GM12878 (cell line): ENCODE data around the gene ZNF528. TPM values are rescaled to one million over a fixed set of nuclear protein-coding genes. Genes with fewer than 3 reads are reported as not detected.
A peak's percentile ranks its signal among the peaks of the same experiment; 100 is the strongest.

Experiments used
- ATAC-seq: fragments of 200-7000 bp; cut with Tn5 transposase; 3 replicates; pipeline ENCODE4 v1.9.1; 2020; ENCODE audit warnings: mild to moderate bottlenecking, moderate library complexity
- BruUV-seq: library from RNA; stranded (reverse); fragments of 400-500 nt; replicated peaks from 2 replicates; lab custom pipeline; 2021; lab: Mats Ljungman, UMichigan
- CTCF ChIA-PET: fragments of 300-600 bp; sonication (Branson Sonifier 250); formaldehyde crosslinking; extraction: SDS; loops from one replicate; lab custom pipeline; 2021; ENCODE audit warnings: inconsistent platforms; lab: Yijun Ruan, JAX
- POLR2A ChIA-PET: fragments of 350-600 bp; formaldehyde crosslinking; extraction: SDS; loops from one replicate; lab custom pipeline; 2021; ENCODE audit warnings: inconsistent platforms; lab: Charles Lee
- RAD21 ChIA-PET: fragments of 300-600 bp; sonication (Branson Sonifier 250); formaldehyde crosslinking; loops from one replicate; lab custom pipeline; 2023; ENCODE audit warnings: antibody characterized with exemption; ENCODE audit not compliant: unreplicated experiment; lab: Charles Lee
- SMC1A ChIA-PET: fragments of 300-600 bp; sonication (Branson Sonifier 250); formaldehyde crosslinking; loops from one replicate; lab custom pipeline; 2023; ENCODE audit not compliant: unreplicated experiment, uncharacterized antibody; lab: Charles Lee
- DNase-seq: peaks from one replicate; pipeline ENCODE4 v3.0.0-alpha.2; 2011; ENCODE audit warnings: low read depth, low spot score
- FAIRE-seq: peaks from 3 replicates; lab custom pipeline; 2011; peaks lifted over from hg19 to GRCh38; lab: Jason Lieb, UNC
- H2AFZ ChIP-seq: 2 replicates; pipeline ENCODE4 v1.6.0; 2011; ENCODE audit warnings: low read depth, low read length, control low read depth; ENCODE audit not compliant: control insufficient read depth
- H3K27ac ChIP-seq: 2 replicates; pipeline ENCODE4 v1.5.1; 2011; ENCODE audit warnings: control low read depth; ENCODE audit not compliant: control insufficient read depth, insufficient read depth
- H3K27me3 ChIP-seq, 2 experiments: replicated peaks in 1 of 2; 2 replicates each; pipeline versions ENCODE4 v1.6.0 to v1.6.1; 2011; ENCODE audit warnings: low read length in 1 of 2; ENCODE audit not compliant: control insufficient read depth in 2 of 2, insufficient read depth in 2 of 2
- H3K36me3 ChIP-seq, 2 experiments: 2 replicates each; pipeline ENCODE4 v1.5.1; 2011; ENCODE audit warnings: low read length in 1 of 2; ENCODE audit not compliant: control insufficient read depth in 2 of 2, insufficient read depth in 2 of 2
- H3K4me1 ChIP-seq: 2 replicates; pipeline ENCODE4 v1.6.1; 2011; ENCODE audit warnings: mild to moderate bottlenecking, low read length, moderate library complexity, mixed read lengths; ENCODE audit not compliant: control insufficient read depth, insufficient read depth
- H3K4me2 ChIP-seq: 2 replicates; pipeline ENCODE4 v1.6.0; 2011; ENCODE audit warnings: control low read depth; ENCODE audit not compliant: control insufficient read depth, insufficient read depth
- H3K4me3 ChIP-seq: fragments of 200-600 bp; sonication (generic); 2 replicates; pipeline ENCODE4 v1.5.1; 2016
- H3K79me2 ChIP-seq: 2 replicates; pipeline ENCODE4 v1.6.0; 2011; ENCODE audit warnings: low read length; ENCODE audit not compliant: control insufficient read depth, insufficient read depth
- H3K9ac ChIP-seq: 2 replicates; pipeline ENCODE4 v1.8.0; 2011; ENCODE audit warnings: low read length, control low read depth, mixed read lengths; ENCODE audit not compliant: control insufficient read depth, insufficient read depth
- H3K9me3 ChIP-seq: replicated peaks from 3 replicates; pipeline ENCODE4 v1.5.1; 2011; ENCODE audit warnings: mild to moderate bottlenecking, low read length; ENCODE audit not compliant: control insufficient read depth, insufficient read depth
- H4K20me1 ChIP-seq: 2 replicates; pipeline ENCODE4 v1.6.0; 2011; ENCODE audit not compliant: control insufficient read depth, insufficient read depth
- NR2C2 ChIP-seq: IDR thresholded peaks from 2 replicates; pipeline ENCODE4 v1.6.1; 2011; ENCODE audit warnings: borderline replicate concordance, low read depth; ENCODE audit not compliant: control insufficient read depth, insufficient read length
- RUNX3 ChIP-seq: IDR thresholded peaks from 2 replicates; pipeline ENCODE4 v1.6.1; 2012; ENCODE audit warnings: low read length, inconsistent platforms
- SIX5 ChIP-seq: IDR thresholded peaks from 2 replicates; pipeline ENCODE4 v1.6.1; 2011; ENCODE audit warnings: mild to moderate bottlenecking, low read depth, low read length, moderate library complexity; ENCODE audit not compliant: severe bottlenecking
- ZNF274 ChIP-seq: IDR thresholded peaks from one replicate; pipeline ENCODE4 v1.8.0; 2011; ENCODE audit not compliant: insufficient read length, insufficient read depth
- WGBS: methylation state at CpG from one replicate; pipeline ENCODE4 v1.1.6; 2016; ENCODE audit warnings: low lambda C conversion rate; ENCODE audit not compliant: insufficient replicate concordance, insufficient coverage; ENCODE audit errors: missing lambda C conversion rate; 5-methylcytosine and 5-hydroxymethylcytosine counted together
- in situ Hi-C: fragments of 300-500 bp; cut with MboI; formaldehyde crosslinking; loops from 9 replicates; pipeline ENCODE4 v1.14.3; 2018; ENCODE audit warnings: mixed read lengths
- intact Hi-C: fragments of 100-400 bp; cut with micrococcal nuclease; formaldehyde crosslinking; loops from one replicate; pipeline ENCODE4 v1.14.2; 2022; ENCODE audit not compliant: unreplicated experiment
- polyA plus RNA-seq, 11 experiments: library from polyadenylated mRNA; depleted of rRNA in 4 of 11; unstranded in 6 of 11; stranded (reverse) in 5 of 11; fragments of >200 nt; fragmentation: Nextera tagmentation in 4 of 11; fragmentation: Illumina TruSeq in 1 of 11; extraction: Ambion mirVana in 4 of 11; extraction: Trizol in 1 of 11; gene quantifications; 1 replicate in 1 of 11; 2 replicates in 10 of 11; pipeline versions ENCODE4 v1.2.1 to v1.2.3, GENCODE V29; 2011 to 2016; ENCODE audit warnings: inconsistent platforms in 2 of 11, missing spikeins in 2 of 11, low read depth in 1 of 11
- total RNA-seq, 4 experiments: library from RNA; depleted of rRNA in 3 of 4; stranded (reverse); fragments of >200 nt in 3 of 4; fragmentation: Illumina TruSeq in 1 of 4; extraction: Trizol in 1 of 4; gene quantifications; 2 replicates each; pipeline versions ENCODE4 v1.2.1 to v1.2.3, GENCODE V29; 2013 to 2021
- TF ChIP-seq, protein P1 (sequence below), 3 experiments: IDR thresholded peaks in 2 of 3; conservative IDR thresholded peaks in 1 of 3; 2 replicates each; pipeline ENCODE4 v1.5.1; 2011; ENCODE audit warnings: low read depth in 3 of 3, low read length in 3 of 3, mild to moderate bottlenecking in 3 of 3, control low read depth in 2 of 3, moderate library complexity in 2 of 3, inconsistent platforms in 1 of 3, mixed read lengths in 1 of 3; ENCODE audit not compliant: control insufficient read depth in 2 of 3, insufficient read depth in 1 of 3; ENCODE audit errors: extremely low read depth in 1 of 3

ZNF528 gene
- total and polyA plus RNA-seq, 10 of the 15 experiments (the other 5 are each of a cell fraction or from before 2014, with no cell fraction given), result 1.7 to 11.9 (median 6.6) TPM

DNA sequence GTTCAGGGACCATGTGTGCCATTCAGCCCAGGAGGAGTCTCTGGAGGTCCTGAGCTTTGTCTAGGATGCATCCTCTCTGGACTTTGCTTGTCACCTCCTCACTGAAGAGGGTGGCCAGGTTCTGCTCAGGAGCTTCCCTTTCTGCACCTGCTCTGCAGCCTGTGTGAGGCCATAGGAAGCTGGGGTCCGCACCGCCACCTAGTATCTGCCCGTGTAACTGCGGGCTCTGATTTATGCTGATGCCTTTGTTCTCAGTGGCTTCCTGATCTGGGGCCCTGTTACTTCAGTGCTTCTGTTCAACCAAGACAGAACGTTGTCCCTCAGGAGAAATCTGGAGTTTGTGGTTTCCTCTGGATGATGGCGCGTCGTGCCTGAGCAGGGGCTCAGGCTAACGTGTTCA, 46.1 kb upstream of the ZNF528 start:
- TF ChIP-seq RUNX3, result no peak
- TF ChIP-seq SIX5, result no peak
- TF ChIP-seq, protein P1, sequence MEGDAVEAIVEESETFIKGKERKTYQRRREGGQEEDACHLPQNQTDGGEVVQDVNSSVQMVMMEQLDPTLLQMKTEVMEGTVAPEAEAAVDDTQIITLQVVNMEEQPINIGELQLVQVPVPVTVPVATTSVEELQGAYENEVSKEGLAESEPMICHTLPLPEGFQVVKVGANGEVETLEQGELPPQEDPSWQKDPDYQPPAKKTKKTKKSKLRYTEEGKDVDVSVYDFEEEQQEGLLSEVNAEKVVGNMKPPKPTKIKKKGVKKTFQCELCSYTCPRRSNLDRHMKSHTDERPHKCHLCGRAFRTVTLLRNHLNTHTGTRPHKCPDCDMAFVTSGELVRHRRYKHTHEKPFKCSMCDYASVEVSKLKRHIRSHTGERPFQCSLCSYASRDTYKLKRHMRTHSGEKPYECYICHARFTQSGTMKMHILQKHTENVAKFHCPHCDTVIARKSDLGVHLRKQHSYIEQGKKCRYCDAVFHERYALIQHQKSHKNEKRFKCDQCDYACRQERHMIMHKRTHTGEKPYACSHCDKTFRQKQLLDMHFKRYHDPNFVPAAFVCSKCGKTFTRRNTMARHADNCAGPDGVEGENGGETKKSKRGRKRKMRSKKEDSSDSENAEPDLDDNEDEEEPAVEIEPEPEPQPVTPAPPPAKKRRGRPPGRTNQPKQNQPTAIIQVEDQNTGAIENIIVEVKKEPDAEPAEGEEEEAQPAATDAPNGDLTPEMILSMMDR (IDR thresholded peaks at IDR 0.05 in 2 of 3, conservative IDR thresholded peaks at IDR 0.05 in 1 of 3; ENCODE audit: control insufficient read depth in 2 of 3, extremely low read depth in 1 of 3, insufficient read depth in 1 of 3, low read depth in 3 of 3, low read length in 3 of 3), result 0 out of 6 replicates have a peak, but pooled peaks of 2 of the 3 experiments have one; percentile 6
- POLR2A ChIA-PET, result no interaction called here
- ATAC-seq, result no peak

GRCh38 chr19:52366414-52366824, 31.2 kb upstream of the ZNF528 start:
- H3K4me3 ChIP-seq, result no peak overlapping the region
- H3K79me2 ChIP-seq, result no peaks in the 10 kb centered on the region; the same call in 1 of the 2 replicates
- no peaks in the 10 kb centered on the region for H3K4me1 ChIP-seq
- no peaks in the 10 kb centered on the region for H4K20me1 ChIP-seq
- ChIA-PET SMC1A (no interaction called here), CTCF (no interaction called here), POLR2A (no interaction called here), RAD21 (no interaction called here)
- peak; percentile 23 for TF ChIP-seq ZNF274
- no peak for TF ChIP-seq NR2C2
- H3K27me3 ChIP-seq, result no peaks in the 10 kb centered on the region
- ATAC-seq (no peak), DNase-seq (no peak), FAIRE-seq (no peak)
- no TSS peak for BruUV-seq
- 84% methylated on average over 8 of the region's 8 CpGs for WGBS
- peaks cover 20% of the 10 kb centered on the region; the same call in 2 of the 3 replicates for H3K9me3 ChIP-seq
- H3K36me3 ChIP-seq, result no peaks in the 10 kb centered on the region
- H3K27ac ChIP-seq, result no peak overlapping the region
- no peak overlapping the region for H2AFZ ChIP-seq
- H3K4me2 ChIP-seq, result no peak overlapping the region
- intact Hi-C loops, result no loop called here
- H3K9ac ChIP-seq, result no peak overlapping the region
- in situ Hi-C loops, result no loop called here

More for the DNA sequence above, 46.1 kb upstream of the ZNF528 start:
- Histone ChIP-seq H3K4me1 (no peaks in the 10 kb centered on the region), H3K4me3 (no peak overlapping the region), H3K9ac (no peak overlapping the region), H3K27ac (no peak overlapping the region), H3K27me3 (no peaks in the 10 kb centered on the region), H3K36me3 (no peaks in the 10 kb centered on the region), H3K9me3 (peaks cover 1% of the 10 kb centered on the region; the same call in 2 of the 3 replicates), H4K20me1 (no peaks in the 10 kb centered on the region), H3K4me2 (no peak overlapping the region), H2AFZ (no peak overlapping the region), H3K79me2 (no peaks in the 10 kb centered on the region)
- in situ Hi-C loops (no loop called here), intact Hi-C loops (no loop called here)
- DNase-seq, result no peak
- ChIA-PET SMC1A (no interaction called here), RAD21 (no interaction called here), CTCF (interaction anchor here (1.0 kb wide), 1 partner anchor 398 kb away, joined by 3 read pairs; no protein-coding TSS in a partner anchor)
- BruUV-seq, result no TSS peak
- 90% methylated on average over 9 of the region's 9 CpGs for WGBS
- FAIRE-seq, result no peak
